ENCODE results near the gene MAGIX.

- TF ChIP-seq REST (IDR thresholded peaks at IDR 0.05; ENCODE audit: insufficient read depth in 1 of 2, low read depth in 2 of 2, low read length in 2 of 2) = no peak
- no peak for TF ChIP-seq SIN3A (IDR thresholded peaks at IDR 0.05; ENCODE audit: borderline replicate concordance, insufficient read depth, low read length)
- TF ChIP-seq POLR2AphosphoS5 (IDR thresholded peaks at IDR 0.05; ENCODE audit: low read depth, low read length) = no peak
Measured at GRCh38 chrX:49172280-49172780, 9.8 kb downstream of the MAGIX start.
